HEK293T (cell line): ENCODE measurements around the gene CACNG7.

Source experiments
- HDGF ChIP-seq: fragments of 450-650 bp; IDR thresholded peaks from 2 replicates; pipeline ENCODE4 v1.6.1; 2017; ENCODE audit warnings: antibody characterized with exemption, borderline replicate concordance
- SP1 ChIP-seq: fragments of 450-650 bp; IDR thresholded peaks from 2 replicates; pipeline ENCODE4 v1.6.1; 2017
- SUZ12 ChIP-seq: fragments of 450-650 bp; IDR thresholded peaks from 2 replicates; pipeline ENCODE4 v1.6.1; 2016; ENCODE audit warnings: mild to moderate bottlenecking

DNA sequence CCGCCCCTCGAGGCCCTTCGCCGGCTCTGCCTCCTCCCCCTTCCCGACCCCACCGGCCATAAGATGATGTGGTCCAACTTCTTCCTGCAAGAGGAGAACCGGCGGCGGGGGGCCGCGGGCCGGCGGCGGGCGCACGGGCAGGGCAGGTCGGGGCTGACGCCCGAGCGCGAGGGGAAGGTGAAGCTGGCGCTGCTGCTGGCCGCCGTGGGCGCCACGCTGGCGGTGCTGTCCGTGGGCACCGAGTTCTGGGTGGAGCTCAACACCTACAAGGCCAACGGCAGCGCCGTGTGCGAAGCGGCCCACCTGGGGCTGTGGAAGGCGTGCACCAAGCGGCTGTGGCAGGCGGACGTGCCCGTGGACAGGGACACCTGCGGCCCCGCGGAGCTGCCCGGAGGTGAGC lies 83.7 kb downstream of the CACNG7 start:
- TF ChIP-seq HDGF: no peak
- no peak for TF ChIP-seq SP1
- TF ChIP-seq SUZ12: no peak
